ENCODE results near the gene RALGAPB. TPM values are rescaled to one million over a fixed set of nuclear protein-coding genes. Genes with fewer than 3 reads are reported as not detected.
A peak's percentile ranks its signal among the peaks of the same experiment; 100 is the strongest.

Gene RALGAPB
- total and polyA plus RNA-seq, 2 experiments from 2014 or later, result 10.2 to 40.4 TPM

DNA sequence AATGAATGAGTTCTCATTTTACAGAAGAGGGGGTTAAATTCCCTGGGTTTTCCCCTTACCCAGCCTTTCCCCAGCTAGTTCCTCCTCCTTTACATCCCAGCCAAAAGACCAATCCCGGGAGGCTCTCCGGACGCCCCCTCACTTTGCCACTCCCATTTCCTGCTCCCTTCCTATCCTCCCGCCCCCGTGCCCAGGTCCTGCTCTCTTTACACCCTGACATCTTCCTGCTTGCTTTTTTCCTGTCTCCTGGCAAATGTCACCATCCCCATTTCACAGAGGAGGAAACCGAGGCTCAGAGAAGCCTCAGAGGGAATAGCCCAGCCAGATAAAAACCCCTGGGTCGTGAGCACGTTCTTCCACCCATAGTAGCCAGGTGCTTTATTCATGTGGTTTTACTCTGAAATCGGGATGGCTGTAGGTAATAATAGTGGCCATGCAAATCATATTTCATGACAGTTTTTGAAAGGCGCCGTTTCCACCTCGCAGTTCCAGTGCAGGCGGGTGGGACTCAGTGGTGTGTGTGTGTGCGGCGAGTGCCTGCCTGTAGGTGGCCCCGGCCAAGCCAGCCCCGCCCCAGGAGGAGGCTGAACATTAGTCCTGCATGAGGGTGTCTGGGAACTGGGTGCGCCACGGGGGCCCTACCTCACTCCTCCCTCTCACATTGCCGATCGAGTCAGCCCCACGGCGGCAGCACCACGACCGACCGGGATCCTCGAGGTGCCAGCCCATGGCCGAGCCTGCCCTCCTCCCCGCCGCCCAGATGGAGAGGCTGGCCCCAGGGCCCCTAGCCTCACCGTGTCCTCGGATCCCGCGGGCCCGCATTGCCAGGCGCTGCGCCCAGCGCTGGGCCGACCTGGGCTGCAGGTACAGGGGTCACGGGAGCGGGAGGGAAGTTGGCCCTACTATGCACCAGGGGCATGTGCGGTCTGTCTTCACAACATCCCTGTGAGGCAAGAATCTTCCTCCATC is 128.9 kb downstream of the RALGAPB start, which contains the start of gene ARHGAP40:
Gene ARHGAP40 (plus strand): TSS at position 594 of the 969 bp plus-strand sequence.
- H3K4me3 Mint-ChIP-seq, result peak within 1 kb of the TSS; percentile 63
- Histone ChIP-seq H3K27me3 (ENCODE audit: insufficient read depth) (peaks cover 22% of the 10 kb centered on the region), H2AFZ (peak within 1 kb of the TSS; percentile 97), H3K36me3 (ENCODE audit: insufficient read depth) (no peaks in the 10 kb centered on the region), H3K4me1 (ENCODE audit: insufficient read depth) (peaks cover 11% of the 10 kb centered on the region; the same call in 1 of the 2 replicates), H3K27ac (ENCODE audit: low read depth) (no peak within 1 kb of the TSS), H3F3A (replicated peaks; ENCODE audit: low read depth) (no peaks in the 10 kb centered on the region), H3K4me3 (peak within 1 kb of the TSS; percentile 60), H3K9me2 (ENCODE audit: insufficient read depth) (no peaks in the 10 kb centered on the region), H3K4me2 (peak within 1 kb of the TSS; percentile 80), H3K79me2 (replicated peaks; ENCODE audit: insufficient read depth) (no peaks in the 10 kb centered on the region), H4K20me1 (replicated peaks; ENCODE audit: insufficient read depth) (no peaks in the 10 kb centered on the region)
- peaks cover 10% of the 10 kb centered on the region for H3K36me3 Mint-ChIP-seq (ENCODE audit: low read depth)
- H3K27ac Mint-ChIP-seq, result no peak within 1 kb of the TSS
- peak; percentile 68 for DNase-seq (ENCODE audit: low spot score)
- TF ChIP-seq, protein P1, sequence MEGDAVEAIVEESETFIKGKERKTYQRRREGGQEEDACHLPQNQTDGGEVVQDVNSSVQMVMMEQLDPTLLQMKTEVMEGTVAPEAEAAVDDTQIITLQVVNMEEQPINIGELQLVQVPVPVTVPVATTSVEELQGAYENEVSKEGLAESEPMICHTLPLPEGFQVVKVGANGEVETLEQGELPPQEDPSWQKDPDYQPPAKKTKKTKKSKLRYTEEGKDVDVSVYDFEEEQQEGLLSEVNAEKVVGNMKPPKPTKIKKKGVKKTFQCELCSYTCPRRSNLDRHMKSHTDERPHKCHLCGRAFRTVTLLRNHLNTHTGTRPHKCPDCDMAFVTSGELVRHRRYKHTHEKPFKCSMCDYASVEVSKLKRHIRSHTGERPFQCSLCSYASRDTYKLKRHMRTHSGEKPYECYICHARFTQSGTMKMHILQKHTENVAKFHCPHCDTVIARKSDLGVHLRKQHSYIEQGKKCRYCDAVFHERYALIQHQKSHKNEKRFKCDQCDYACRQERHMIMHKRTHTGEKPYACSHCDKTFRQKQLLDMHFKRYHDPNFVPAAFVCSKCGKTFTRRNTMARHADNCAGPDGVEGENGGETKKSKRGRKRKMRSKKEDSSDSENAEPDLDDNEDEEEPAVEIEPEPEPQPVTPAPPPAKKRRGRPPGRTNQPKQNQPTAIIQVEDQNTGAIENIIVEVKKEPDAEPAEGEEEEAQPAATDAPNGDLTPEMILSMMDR (conservative IDR thresholded peaks at IDR 0.05; ENCODE audit: low read depth in 2 of 2), result peak; percentile 26 to 30; a peak in 2 of 4 replicates
- no peak for TF ChIP-seq EZH2phosphoT487 (IDR thresholded peaks at IDR 0.05; ENCODE audit: unreplicated experiment)
- H3K27me3 Mint-ChIP-seq (ENCODE audit: insufficient read depth, low read depth, poor library complexity), result peaks cover 6% of the 10 kb centered on the region
- H3K4me1 Mint-ChIP-seq, result peaks cover 20% of the 10 kb centered on the region
- ATAC-seq, result peak; percentile 91
- H3K9me3 Mint-ChIP-seq, result peaks cover 14% of the 10 kb centered on the region

- Histone ChIP-seq H3K9me2 (ENCODE audit: insufficient read depth) (no peaks in the 10 kb centered on the region), H3K36me3 (ENCODE audit: insufficient read depth) (no peaks in the 10 kb centered on the region), H3K27me3 (ENCODE audit: insufficient read depth) (peaks cover 22% of the 10 kb centered on the region), H3K4me2 (peak overlapping the region; percentile 80), H2AFZ (peak overlapping the region; percentile 97), H3K79me2 (replicated peaks; ENCODE audit: insufficient read depth) (no peaks in the 10 kb centered on the region), H3K4me1 (ENCODE audit: insufficient read depth) (peaks cover 11% of the 10 kb centered on the region; the same call in 1 of the 2 replicates), H3F3A (replicated peaks; ENCODE audit: low read depth) (no peaks in the 10 kb centered on the region), H4K20me1 (replicated peaks; ENCODE audit: insufficient read depth) (no peaks in the 10 kb centered on the region), H3K4me3 (peak overlapping the region; percentile 60), H3K27ac (ENCODE audit: low read depth) (no peak overlapping the region)
- DNase-seq (ENCODE audit: low spot score), result peak; percentile 40
- ATAC-seq, result peak; percentile 33
- H3K27me3 Mint-ChIP-seq (ENCODE audit: insufficient read depth, low read depth, poor library complexity), result peaks cover 6% of the 10 kb centered on the region
- peaks cover 12% of the 10 kb centered on the region for H3K9me3 Mint-ChIP-seq
- TF ChIP-seq, protein P1 (conservative IDR thresholded peaks at IDR 0.05; ENCODE audit: low read depth in 2 of 2), result 0 out of 4 replicates have a peak, but pooled peaks of 1 of the 2 experiments have one; percentile 22
- no peak for TF ChIP-seq POLR2AphosphoS5 (IDR thresholded peaks at IDR 0.05; ENCODE audit: low read depth)
- no peak overlapping the region for H3K27ac Mint-ChIP-seq
- H3K4me3 Mint-ChIP-seq, result peak overlapping the region; percentile 63; the same call in 2 of the 3 replicates
- peaks cover 20% of the 10 kb centered on the region for H3K4me1 Mint-ChIP-seq
- peaks cover 9% of the 10 kb centered on the region for H3K36me3 Mint-ChIP-seq (ENCODE audit: low read depth)
Observed at GRCh38 chr20:38602185-38602581, 129.5 kb downstream of the RALGAPB start.

Measured in GM23338 (cell line).